ENCODE data around the gene PLEKHN1. TPM values are rescaled to one million over a fixed set of nuclear protein-coding genes. Genes with fewer than 3 reads are reported as not detected.

PLEKHN1 gene
- total and polyA plus RNA-seq, 4 experiments from 2014 or later: 0.50 to 2.9 (median 2.2) TPM; not detected in 1

DNA sequence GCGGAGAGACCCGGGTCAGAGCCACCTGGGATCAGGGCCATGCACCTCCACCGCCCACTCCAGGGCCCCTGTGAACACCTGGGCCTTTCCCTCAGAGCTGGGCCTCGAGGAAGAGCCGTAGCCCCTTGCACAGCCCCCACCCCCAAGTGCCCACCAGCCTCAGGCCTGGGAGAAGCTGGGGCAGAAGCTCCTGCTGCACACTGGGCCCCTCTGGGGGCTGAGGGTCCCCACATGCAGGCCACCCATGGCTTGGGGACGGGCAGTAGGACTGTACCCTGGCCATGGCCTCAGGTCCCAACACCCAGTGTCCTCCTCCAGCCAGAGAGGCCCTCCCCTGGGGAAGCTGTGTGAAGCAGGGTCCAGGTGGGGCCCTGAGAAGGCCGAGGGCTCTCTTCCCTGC, 13.7 kb upstream of the PLEKHN1 start:
- Mint-ChIP-seq H3K4me1 (peaks cover 4 to 23% (median 8%) of the 10 kb centered on the region in 4 donors), H3K27ac (no peak overlapping the region), H3K36me3 (peaks cover 44 to 63% of the 10 kb centered on the region in 2 donors), H3K4me3 (no peak overlapping the region), H3K27me3 (no peaks in the 10 kb centered on the region), H3K9me3 (peaks cover 0 to 2% (median 0%) of the 10 kb centered on the region in 8 donors)
- Histone ChIP-seq H3K27me3 (ENCODE audit: insufficient read depth, low read length) (no peaks in the 10 kb centered on the region), H3K9me3 (ENCODE audit: control insufficient read depth in 1 of 2, low read length in 2 of 2) (no peaks in the 10 kb centered on the region), H3K36me3 (ENCODE audit: insufficient read depth, low read length) (peaks cover 85% of the 10 kb centered on the region), H3K27ac (ENCODE audit: low read depth, low read length) (no peak overlapping the region), H3K4me1 (ENCODE audit: insufficient read depth, low read length) (peaks cover 5% of the 10 kb centered on the region), H3K4me3 (ENCODE audit: low read length in 2 of 2) (no peak overlapping the region)
- intact Hi-C loops (cut with micrococcal nuclease): no loop called here
- DNase-seq: no peak
- ChIA-PET CTCF (ENCODE audit: partially characterized antibody) (no interaction called here), POLR2A (ENCODE audit: partially characterized antibody) (no interaction called here)

DNA sequence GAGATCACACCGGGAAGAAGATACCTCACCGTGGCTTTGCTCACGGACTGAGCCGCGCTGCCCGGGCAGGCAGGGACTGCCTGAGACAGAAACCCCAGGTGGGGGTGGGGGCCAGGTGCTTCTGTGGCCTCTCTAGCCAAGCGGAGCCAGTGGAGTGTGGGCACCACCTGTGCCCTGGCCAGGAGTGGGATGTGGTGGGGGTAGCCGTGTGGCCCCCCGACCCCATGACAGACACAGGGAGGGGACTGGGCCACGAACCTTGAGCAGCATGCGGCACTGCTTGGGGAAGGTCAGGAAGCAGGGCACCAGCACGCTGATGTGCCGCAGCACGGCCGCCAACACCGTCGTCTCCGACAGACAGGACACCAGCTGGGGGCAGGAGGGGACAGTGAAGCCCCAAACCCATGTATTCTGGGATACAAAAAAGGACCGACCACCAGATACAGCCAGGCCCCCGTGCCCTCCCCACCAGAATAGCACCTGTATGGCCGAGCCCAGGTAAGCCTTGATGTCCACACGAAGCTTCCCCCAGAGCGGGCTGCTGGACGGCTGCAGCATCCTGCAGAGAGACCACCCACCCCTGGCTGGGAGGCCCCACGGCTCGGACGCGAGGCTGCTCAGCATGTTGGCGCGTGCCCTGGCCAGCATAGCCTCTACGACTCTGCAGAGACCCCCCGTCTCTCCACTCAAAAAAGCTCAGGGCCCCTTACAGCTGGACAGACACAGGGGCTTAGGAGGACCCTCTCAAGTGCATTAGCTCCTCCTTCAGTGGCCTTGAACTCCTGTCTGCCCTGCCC, 12.6 kb upstream of the PLEKHN1 start:
- CTCF ChIA-PET (ENCODE audit: partially characterized antibody): no interaction called here
- H3K27ac ChIP-seq (ENCODE audit: low read depth, low read length): no peak overlapping the region

GRCh38 chr1:954927-955326, 11.4 kb upstream of the PLEKHN1 start:
- intact Hi-C loops (cut with micrococcal nuclease): loop anchor here (5.0 kb wide), 1 partner anchor 33 kb away; the partner anchor contains the start of gene SAMD11
- CTCF ChIA-PET (ENCODE audit: partially characterized antibody): no interaction called here
- H3K4me3 Mint-ChIP-seq: no peak overlapping the region

More for the DNA sequence above, 12.6 kb upstream of the PLEKHN1 start:
- no peak overlapping the region for H3K4me3 ChIP-seq (ENCODE audit: low read length in 2 of 2)
- peaks cover 76% of the 10 kb centered on the region for H3K36me3 ChIP-seq (ENCODE audit: insufficient read depth, low read length)
- peaks cover 0 to 2% (median 0%) of the 10 kb centered on the region in 8 donors for H3K9me3 Mint-ChIP-seq
- H3K4me1 ChIP-seq (ENCODE audit: insufficient read depth, low read length): peaks cover 16% of the 10 kb centered on the region
- H3K36me3 Mint-ChIP-seq: peaks cover 42 to 68% of the 10 kb centered on the region in 2 donors
- no peaks in the 10 kb centered on the region for H3K27me3 ChIP-seq (ENCODE audit: insufficient read depth, low read length)
- no peak overlapping the region for H3K4me3 Mint-ChIP-seq
- H3K9me3 ChIP-seq (ENCODE audit: control insufficient read depth in 1 of 2, low read length in 2 of 2): no peaks in the 10 kb centered on the region
- H3K27me3 Mint-ChIP-seq: no peaks in the 10 kb centered on the region
- no peak for DNase-seq
- H3K27ac Mint-ChIP-seq: no peak overlapping the region
- peaks cover 9 to 34% (median 16%) of the 10 kb centered on the region in 4 donors for H3K4me1 Mint-ChIP-seq
- intact Hi-C loops (cut with micrococcal nuclease): no loop called here
- POLR2A ChIA-PET (ENCODE audit: partially characterized antibody): no interaction called here

DNA sequence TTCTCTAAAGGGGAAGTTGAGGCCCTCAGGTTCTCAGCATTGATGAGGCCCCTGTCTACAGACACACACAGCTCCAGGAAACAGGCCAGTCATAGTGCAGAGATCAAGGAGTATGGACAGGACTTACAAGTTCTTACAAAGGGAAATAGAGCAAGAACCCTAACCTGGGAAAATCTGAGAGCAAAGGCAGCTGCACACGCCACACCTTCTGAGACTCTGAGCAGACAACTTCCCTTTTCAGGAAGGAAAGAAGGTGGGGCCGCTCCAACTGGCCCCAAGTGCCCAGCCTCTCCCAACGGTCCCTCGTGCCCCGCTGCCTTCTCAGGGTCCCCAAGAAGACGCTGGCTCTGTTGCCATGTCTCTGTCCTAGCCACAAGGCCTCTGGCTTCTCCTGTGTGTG, 10.8 kb upstream of the PLEKHN1 start:
- POLR2A ChIA-PET (ENCODE audit: partially characterized antibody): no interaction called here
- H3K4me3 Mint-ChIP-seq: peak overlapping the region in 2 of 8 donors; percentile 43 to 55
- H3K36me3 ChIP-seq (ENCODE audit: insufficient read depth, low read length): peaks cover 59% of the 10 kb centered on the region
- H3K4me1 Mint-ChIP-seq: peaks cover 8 to 29% (median 19%) of the 10 kb centered on the region in 4 donors
- peaks cover 16% of the 10 kb centered on the region for H3K4me1 ChIP-seq (ENCODE audit: insufficient read depth, low read length)
- H3K9me3 Mint-ChIP-seq: peaks cover 0 to 2% (median 0%) of the 10 kb centered on the region in 8 donors
- H3K9me3 ChIP-seq (ENCODE audit: control insufficient read depth in 1 of 2, low read length in 2 of 2): no peaks in the 10 kb centered on the region
- H3K27me3 Mint-ChIP-seq: no peaks in the 10 kb centered on the region
- no peaks in the 10 kb centered on the region for H3K27me3 ChIP-seq (ENCODE audit: insufficient read depth, low read length)
- H3K36me3 Mint-ChIP-seq: peaks cover 26 to 54% of the 10 kb centered on the region in 2 donors
- no peak for DNase-seq
- no peak overlapping the region for H3K27ac ChIP-seq (ENCODE audit: low read depth, low read length)
- CTCF ChIA-PET (ENCODE audit: partially characterized antibody): no interaction called here
- no peak overlapping the region for H3K4me3 ChIP-seq (ENCODE audit: low read length in 2 of 2)
- intact Hi-C loops (cut with micrococcal nuclease): loop anchor here (5.0 kb wide), 1 partner anchor 33 kb away; the partner anchor contains the start of gene SAMD11
- H3K27ac Mint-ChIP-seq: peak overlapping the region in 1 of 7 donors; percentile 44

More at GRCh38 chr1:954927-955326, 11.4 kb upstream of the PLEKHN1 start:
- H3K27ac ChIP-seq (ENCODE audit: low read depth, low read length): no peak overlapping the region
- H3K4me1 ChIP-seq (ENCODE audit: insufficient read depth, low read length): peaks cover 16% of the 10 kb centered on the region
- H3K27me3 Mint-ChIP-seq: no peaks in the 10 kb centered on the region
- DNase-seq: no peak
- peaks cover 0 to 2% (median 0%) of the 10 kb centered on the region in 8 donors for H3K9me3 Mint-ChIP-seq
- H3K4me3 ChIP-seq (ENCODE audit: low read length in 2 of 2): no peak overlapping the region
- peak overlapping the region in 1 of 7 donors; percentile 44 for H3K27ac Mint-ChIP-seq
- H3K36me3 ChIP-seq (ENCODE audit: insufficient read depth, low read length): peaks cover 65% of the 10 kb centered on the region
- peaks cover 32 to 57% of the 10 kb centered on the region in 2 donors for H3K36me3 Mint-ChIP-seq
- peaks cover 9 to 33% (median 19%) of the 10 kb centered on the region in 4 donors for H3K4me1 Mint-ChIP-seq
- H3K9me3 ChIP-seq (ENCODE audit: control insufficient read depth in 1 of 2, low read length in 2 of 2): no peaks in the 10 kb centered on the region
- no peaks in the 10 kb centered on the region for H3K27me3 ChIP-seq (ENCODE audit: insufficient read depth, low read length)
- POLR2A ChIA-PET (ENCODE audit: partially characterized antibody): no interaction called here

GRCh38 chr1:956636-957035, 9.6 kb upstream of the PLEKHN1 start:
- Mint-ChIP-seq H3K9me3 (no peaks in the 10 kb centered on the region), H3K36me3 (peaks cover 19 to 45% of the 10 kb centered on the region in 2 donors), H3K4me3 (no peak overlapping the region), H3K27ac (no peak overlapping the region), H3K4me1 (peaks cover 7 to 28% (median 18%) of the 10 kb centered on the region in 4 donors), H3K27me3 (no peaks in the 10 kb centered on the region)
- POLR2A ChIA-PET (ENCODE audit: partially characterized antibody): interaction anchor here (1.3 to 1.5 kb wide), 2 partner anchors 14 to 16 kb away, joined by 3 to 4 read pairs; no protein-coding TSS in a partner anchor
- no peak for DNase-seq
- Histone ChIP-seq H3K27me3 (ENCODE audit: insufficient read depth, low read length) (no peaks in the 10 kb centered on the region), H3K4me3 (ENCODE audit: low read length in 2 of 2) (no peak overlapping the region), H3K4me1 (ENCODE audit: insufficient read depth, low read length) (peaks cover 21% of the 10 kb centered on the region), H3K27ac (ENCODE audit: low read depth, low read length) (no peak overlapping the region), H3K36me3 (ENCODE audit: insufficient read depth, low read length) (peaks cover 52% of the 10 kb centered on the region), H3K9me3 (ENCODE audit: control insufficient read depth in 1 of 2, low read length in 2 of 2) (no peaks in the 10 kb centered on the region)
- CTCF ChIA-PET (ENCODE audit: partially characterized antibody): interaction anchor here (0.9 kb wide), 1 partner anchor 20 kb away, joined by 3 read pairs; no protein-coding TSS in a partner anchor
- intact Hi-C loops (cut with micrococcal nuclease): loop anchor here (5.0 kb wide), 1 partner anchor 34 kb away; the partner anchor contains the start of gene SAMD11

- Histone ChIP-seq H3K27me3 (ENCODE audit: insufficient read depth, low read length) (no peaks in the 10 kb centered on the region), H3K36me3 (ENCODE audit: insufficient read depth, low read length) (peaks cover 28% of the 10 kb centered on the region), H3K4me3 (ENCODE audit: low read length in 2 of 2) (peak within 1 kb of the TSS; percentile 83 to 99), H3K9me3 (ENCODE audit: control insufficient read depth in 1 of 2, low read length in 2 of 2) (no peaks in the 10 kb centered on the region), H3K4me1 (ENCODE audit: insufficient read depth, low read length) (peaks cover 23% of the 10 kb centered on the region), H3K27ac (ENCODE audit: low read depth, low read length) (peak within 1 kb of the TSS; percentile 65)
- DNase-seq: peak; percentile 90 to 93 (median 92)
- no peaks in the 10 kb centered on the region for H3K27me3 Mint-ChIP-seq
- no peaks in the 10 kb centered on the region for H3K9me3 Mint-ChIP-seq
- ChIA-PET CTCF (ENCODE audit: partially characterized antibody) (interaction anchor here (1.2 to 1.5 kb wide), 4 partner anchors 8 to 90 kb away, joined by 3 to 7 read pairs (median 4); no protein-coding TSS in a partner anchor), POLR2A (ENCODE audit: partially characterized antibody) (interaction anchor here (0.6 to 1.8 kb wide), 7 partner anchors 8 to 109 kb away, joined by 3 to 9 read pairs (median 3); partner anchors contain the start of genes ISG15 and PLEKHN1)
- peak within 1 kb of the TSS; percentile 89 to 96 (median 91) for H3K4me3 Mint-ChIP-seq
- intact Hi-C loops (cut with micrococcal nuclease): loop anchor here (2.0 to 5.0 kb wide), 2 partner anchors 37 to 54 kb away; partner anchors contain the start of genes ISG15 and SAMD11
- peaks cover 7 to 34% (median 18%) of the 10 kb centered on the region in 4 donors for H3K4me1 Mint-ChIP-seq
- peaks cover 12 to 31% of the 10 kb centered on the region in 2 donors for H3K36me3 Mint-ChIP-seq
- peak within 1 kb of the TSS; percentile 75 to 93 (median 86) for H3K27ac Mint-ChIP-seq
Observed at GRCh38 chr1:958823-959730, 7.2 kb upstream of the PLEKHN1 start, which contains the start of gene NOC2L. Gene NOC2L, minus strand, starts transcription at chr1:959256. Its CDS starts 16 bp downstream, at chr1:959240.

Data from CD4-positive, alpha-beta memory T cell (primary cell).